CD4-positive, alpha-beta T cell (primary cell): ENCODE measurements around the gene NUDT7. TPM values are rescaled to one million over a fixed set of nuclear protein-coding genes. Genes with fewer than 3 reads are reported as not detected.

Experiments
- ATAC-seq: fragments of 200-7000 bp; cut with Tn5 transposase; one replicate; pipeline ENCODE4 v1.10.0; 2022; ENCODE audit warnings: mild to moderate bottlenecking; ENCODE audit not compliant: poor library complexity
- CTCF ChIA-PET: fragments of 350-600 bp; sonication (Branson Sonifier 250); formaldehyde crosslinking; loops from one replicate; lab custom pipeline; 2021; ENCODE audit warnings: antibody characterized with exemption, inconsistent platforms; lab: Charles Lee
- POLR2A ChIA-PET: fragments of 350-600 bp; sonication (Branson Sonifier 250); formaldehyde crosslinking; loops from one replicate; lab custom pipeline; 2021; ENCODE audit warnings: antibody characterized with exemption, inconsistent platforms; lab: Charles Lee
- DNase-seq, 14 experiments: peaks; one replicate each; pipeline ENCODE4 v3.0.0-alpha.2; 2013 to 2020; ENCODE audit warnings: mixed read lengths in 2 of 14
- H3K27ac ChIP-seq, 2 donors: one replicate each; pipeline versions ENCODE4 v1.5.1 to v1.7.0; 2013; ENCODE audit warnings: low read length in 2 of 2, low read depth in 1 of 2, mild to moderate bottlenecking in 1 of 2
- H3K27me3 ChIP-seq, 2 experiments: 1 replicate in 1 of 2; 2 replicates in 1 of 2; pipeline versions ENCODE4 v1.6.1 to v1.7.0; 2013; ENCODE audit warnings: low read length in 2 of 2, control low read depth in 1 of 2, mild to moderate bottlenecking in 1 of 2, moderate library complexity in 1 of 2; ENCODE audit not compliant: insufficient read depth in 2 of 2, control insufficient read depth in 1 of 2
- H3K36me3 ChIP-seq: one replicate; pipeline ENCODE4 v1.6.1; 2013; ENCODE audit warnings: low read length, control low read depth; ENCODE audit not compliant: insufficient read depth
- H3K4me1 ChIP-seq: one replicate; pipeline ENCODE4 v1.6.1; 2013; ENCODE audit warnings: low read length, control low read depth; ENCODE audit not compliant: insufficient read depth
- H3K4me3 ChIP-seq: one replicate; pipeline ENCODE4 v1.5.1; 2013; ENCODE audit warnings: mild to moderate bottlenecking, low read length, moderate library complexity
- H3K9me3 ChIP-seq, 2 experiments: 1 replicate in 1 of 2; 2 replicates in 1 of 2; pipeline versions ENCODE4 v1.6.1 to v1.7.0; 2013; ENCODE audit warnings: low read length in 2 of 2, mild to moderate bottlenecking in 2 of 2, control low read depth in 1 of 2, moderate library complexity in 1 of 2; ENCODE audit not compliant: control insufficient read depth in 1 of 2, insufficient read depth in 1 of 2
- H3K27ac Mint-ChIP-seq: one replicate; pipeline ENCODE4 v1.8.0; 2020; ENCODE audit warnings: mixed read lengths
- H3K27me3 Mint-ChIP-seq: one replicate; pipeline ENCODE4 v1.8.0; 2021; ENCODE audit warnings: mixed read lengths
- H3K36me3 Mint-ChIP-seq: one replicate; pipeline ENCODE4 v1.8.0; 2021; ENCODE audit warnings: low read depth, mixed read lengths
- H3K4me1 Mint-ChIP-seq: one replicate; pipeline ENCODE4 v1.8.0; 2021; ENCODE audit warnings: low read depth, mixed read lengths
- H3K4me3 Mint-ChIP-seq: one replicate; pipeline ENCODE4 v1.8.0; 2020; ENCODE audit warnings: mild to moderate bottlenecking, mixed read lengths
- H3K9me3 Mint-ChIP-seq: one replicate; pipeline ENCODE4 v1.8.0; 2020; ENCODE audit warnings: mixed read lengths
- CTCF ChIP-seq: fragments of 200-600 bp; IDR thresholded peaks from one replicate; pipeline ENCODE4 v1.8.0; 2022; ENCODE audit warnings: antibody characterized with exemption, mild to moderate bottlenecking
- intact Hi-C, 2 experiments: fragments of 100-400 bp; cut with DNase I in 1 of 2; cut with micrococcal nuclease in 1 of 2; formaldehyde crosslinking; loops; one replicate each; pipeline versions ENCODE4 v1.15.1 to v1.9.0; 2023 to 2025; cut with DNase I, micrococcal nuclease
- total RNA-seq, 174 experiments: library from RNA in 2 of 174; stranded (reverse) in 2 of 174; gene quantifications; one replicate each; pipeline ENCODE4 v1.2.3 and lab custom pipeline; 2021 to 2026

NUDT7 gene
- total RNA-seq, 2 experiments from 2014 or later, result 0.93 to 1.5 TPM

DNA sequence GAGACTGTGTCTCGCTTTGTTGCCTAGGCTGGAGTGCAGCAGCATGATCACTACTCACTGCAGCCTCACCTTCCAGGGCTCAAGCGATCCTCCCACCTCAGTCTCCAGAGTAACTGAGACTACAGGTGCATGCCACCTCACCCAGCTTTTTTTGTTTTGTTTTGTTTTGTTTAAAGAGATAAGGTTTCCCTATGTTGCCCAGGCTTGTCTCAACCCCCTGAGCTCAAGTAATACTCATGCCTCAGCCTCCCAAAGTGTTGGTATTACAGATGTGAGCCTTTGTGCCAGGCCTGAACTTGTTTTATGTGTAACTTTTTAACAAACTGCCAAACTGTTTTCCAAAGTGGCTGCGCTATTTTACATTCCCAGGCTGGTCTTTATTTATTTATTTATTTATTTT lies 41.8 kb upstream of the NUDT7 start:
- Mint-ChIP-seq H3K9me3 (no peaks in the 10 kb centered on the region), H3K27me3 (peaks cover 11% of the 10 kb centered on the region), H3K27ac (no peak overlapping the region), H3K36me3 (no peaks in the 10 kb centered on the region), H3K4me1 (no peaks in the 10 kb centered on the region), H3K4me3 (no peak overlapping the region)
- H3K4me3 ChIP-seq, result no peak overlapping the region
- DNase-seq (no peak), ATAC-seq (no peak)
- H3K4me1 ChIP-seq, result no peaks in the 10 kb centered on the region
- intact Hi-C loops, result no loop called here
- ChIA-PET CTCF (no interaction called here), POLR2A (no interaction called here)
- no peaks in the 10 kb centered on the region for H3K36me3 ChIP-seq
- H3K9me3 ChIP-seq, result no peaks in the 10 kb centered on the region
- no peak for TF ChIP-seq CTCF
- H3K27ac ChIP-seq, result no peak overlapping the region
- peaks cover 0 to 10% of the 10 kb centered on the region in 2 experiments for H3K27me3 ChIP-seq

DNA sequence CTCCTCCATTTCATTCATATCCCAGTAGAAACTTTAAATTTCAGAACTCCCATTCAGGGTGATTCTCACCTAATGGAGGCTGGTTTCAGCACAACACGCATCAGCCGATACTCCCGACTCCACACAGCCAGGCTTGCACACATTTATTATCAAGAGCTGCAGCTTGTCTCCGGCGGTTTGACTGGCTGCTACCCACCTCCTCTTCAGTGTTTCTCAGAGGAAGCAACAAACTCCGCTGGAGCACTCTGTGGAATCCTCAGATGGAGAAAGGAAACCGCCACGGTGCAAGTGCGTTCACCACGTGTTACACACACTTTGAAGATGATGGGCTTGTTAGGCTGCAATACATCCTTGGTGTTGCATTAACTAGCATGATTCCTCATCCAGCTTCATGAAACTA lies 39.7 kb upstream of the NUDT7 start:
- ChIA-PET POLR2A (no interaction called here), CTCF (interaction anchor here (0.5 kb wide), 1 partner anchor 182 kb away, joined by 5 read pairs; no protein-coding TSS in a partner anchor)
- intact Hi-C loops, result no loop called here
- Mint-ChIP-seq H3K27me3 (peaks cover 26% of the 10 kb centered on the region), H3K4me1 (no peaks in the 10 kb centered on the region), H3K27ac (no peak overlapping the region), H3K4me3 (no peak overlapping the region), H3K36me3 (no peaks in the 10 kb centered on the region), H3K9me3 (no peaks in the 10 kb centered on the region)
- H3K27ac ChIP-seq, result no peak overlapping the region
- no peaks in the 10 kb centered on the region for H3K4me1 ChIP-seq
- ATAC-seq (no peak), DNase-seq (no peak)
- H3K4me3 ChIP-seq, result no peak overlapping the region
- peaks cover 0 to 3% of the 10 kb centered on the region in 2 experiments for H3K27me3 ChIP-seq
- TF ChIP-seq CTCF, result no peak
- no peaks in the 10 kb centered on the region for H3K9me3 ChIP-seq
- H3K36me3 ChIP-seq, result no peaks in the 10 kb centered on the region

- no peak for ATAC-seq
- no peaks in the 10 kb centered on the region for H3K9me3 Mint-ChIP-seq
- Histone ChIP-seq H3K4me1 (no peaks in the 10 kb centered on the region), H3K27ac (no peak overlapping the region), H3K36me3 (no peaks in the 10 kb centered on the region), H3K27me3 (peaks cover 3 to 7% of the 10 kb centered on the region in 2 experiments), H3K9me3 (no peaks in the 10 kb centered on the region), H3K4me3 (no peak overlapping the region)
- DNase-seq, result no peak
- no peaks in the 10 kb centered on the region for H3K36me3 Mint-ChIP-seq
- TF ChIP-seq CTCF, result no peak
- H3K4me1 Mint-ChIP-seq, result no peaks in the 10 kb centered on the region
- H3K27ac Mint-ChIP-seq, result no peak overlapping the region
- H3K4me3 Mint-ChIP-seq, result no peak overlapping the region
- H3K27me3 Mint-ChIP-seq, result peaks cover 34% of the 10 kb centered on the region
- ChIA-PET POLR2A (no interaction called here), CTCF (interaction anchor here (0.6 kb wide), 1 partner anchor 936 kb away, joined by 4 read pairs; no protein-coding TSS in a partner anchor)
- intact Hi-C loops, result no loop called here
Observed at GRCh38 chr16:77683397-77684180, 38.7 kb upstream of the NUDT7 start.
